Hepatocyte (in vitro differentiated cells): ENCODE data around the gene NACA.

Experiments used
- CTCF ChIP-seq: fragments of 200-600 bp; sonication (generic); IDR thresholded peaks from 2 replicates; pipeline ENCODE4 v1.5.1; 2016; ENCODE audit warnings: antibody characterized with exemption, mild to moderate bottlenecking; ENCODE audit not compliant: poor library complexity
- EZH2phosphoT487 ChIP-seq: fragments of 200-600 bp; sonication (generic); IDR thresholded peaks from one replicate; pipeline ENCODE4 v1.6.1; 2018; ENCODE audit warnings: antibody characterized with exemption, mild to moderate bottlenecking, low read depth, moderate library complexity; ENCODE audit not compliant: unreplicated experiment, severe bottlenecking

DNA sequence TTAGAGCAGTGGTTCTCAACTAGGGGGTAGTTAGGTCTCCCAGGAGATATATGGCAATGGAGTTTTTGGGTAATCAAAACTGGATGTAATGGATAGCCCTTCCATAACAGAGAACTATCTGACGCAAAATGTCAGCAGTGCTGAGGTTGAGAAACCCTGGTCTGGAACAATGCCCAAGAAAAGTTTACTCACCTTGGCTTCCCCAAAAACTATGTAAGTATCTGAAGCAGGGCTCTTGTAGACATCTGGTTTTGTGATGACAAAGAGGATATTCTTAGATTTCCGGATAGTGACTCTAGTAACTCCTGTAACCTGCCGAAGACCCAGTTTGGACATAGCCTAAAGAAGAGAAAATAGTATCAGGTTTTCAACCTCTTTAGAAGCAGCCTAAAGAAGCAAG, 11.8 kb downstream of the NACA start:
- TF ChIP-seq CTCF (no peak), EZH2phosphoT487 (no peak)
